ENCODE results near the gene SLC16A4.
"Not testable (repeated sequence)": the region's sequence is repeated elsewhere in the genome, so short reads cannot be mapped to it uniquely, and the experiment has no call there.

Gene SLC16A4

DNA sequence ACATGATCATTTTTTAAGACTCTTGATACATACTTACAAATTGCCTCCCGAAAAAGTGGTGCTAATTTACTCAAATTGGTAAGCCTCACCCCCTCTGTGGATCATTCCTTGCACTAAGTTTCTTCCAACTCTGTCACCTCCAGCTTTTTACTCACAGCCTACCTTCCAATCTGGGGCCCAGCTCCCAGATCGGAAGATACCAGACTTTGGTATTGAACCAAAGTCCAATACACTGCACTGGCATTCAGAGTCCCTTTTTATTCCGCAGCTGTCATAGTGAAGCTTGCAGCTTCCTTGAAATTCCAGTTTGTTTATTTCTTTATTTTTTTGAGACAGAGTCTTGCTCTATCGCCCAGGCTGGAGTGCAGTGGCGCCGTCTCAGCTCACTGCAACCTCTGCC is 18.5 kb upstream of the SLC16A4 start:
- no peak for DNase-seq (ENCODE audit: low read depth, low spot score)

GRCh38 chr1:110408488-110408887 is 17.7 kb upstream of the SLC16A4 start:
- DNase-seq (ENCODE audit: low read depth, low spot score) = no peak

DNA sequence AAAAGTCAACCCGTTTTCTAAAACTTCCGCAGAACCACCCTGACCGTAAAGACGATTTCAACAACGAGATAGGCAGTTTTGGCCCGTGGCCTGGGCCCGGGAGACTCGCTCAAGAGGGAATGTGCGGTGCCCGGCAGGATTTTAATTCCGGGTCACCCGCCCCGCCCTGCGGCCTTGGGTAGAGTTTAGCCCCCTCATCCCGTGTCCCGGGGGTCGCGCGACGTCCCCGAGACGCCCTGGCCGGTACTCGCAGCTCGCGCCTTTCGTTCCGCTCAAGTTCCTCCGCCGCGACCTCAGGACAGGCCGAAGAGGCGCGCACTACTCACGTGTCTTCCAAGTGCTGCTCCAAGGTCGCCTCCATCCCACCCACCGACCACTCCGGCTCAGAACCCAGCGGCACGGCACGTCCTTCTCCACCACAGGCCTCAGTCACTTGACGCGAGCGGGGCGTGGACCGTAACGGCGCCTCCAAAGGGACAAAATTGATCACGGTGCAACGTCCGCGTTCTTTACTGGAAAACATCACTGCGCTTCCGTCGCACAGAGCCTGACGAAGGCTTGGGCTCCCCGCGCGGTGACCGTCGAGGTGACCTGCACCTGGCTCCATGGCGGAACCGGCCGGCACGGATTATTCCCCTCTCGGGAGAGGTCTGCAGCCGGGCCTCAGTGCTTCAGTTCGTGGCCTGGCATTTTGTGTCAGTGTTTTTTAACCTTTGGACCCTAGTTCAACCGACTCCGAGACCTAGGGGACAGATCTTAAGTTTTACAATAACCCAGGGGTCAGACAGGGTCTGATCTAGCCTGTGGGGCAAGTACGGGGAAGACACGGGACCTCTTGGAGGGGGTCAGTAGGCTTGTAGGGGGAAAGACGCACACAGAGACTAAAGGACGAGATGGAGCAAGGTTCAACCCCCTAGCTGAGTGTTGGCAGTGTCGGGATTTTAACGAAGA is 16.7 kb upstream of the SLC16A4 start, which contains the start of gene LAMTOR5:
Gene LAMTOR5, minus strand, starts transcription at position 435 of the 951 bp plus-strand sequence. Its CDS starts 74 bp downstream, at position 361.
- peak; percentile 83 for DNase-seq (ENCODE audit: low read depth, low spot score)

GRCh38 chr1:110406407-110406806 is 15.6 kb upstream of the SLC16A4 start:
- not testable (repeated sequence) for DNase-seq (ENCODE audit: low read depth, low spot score)

- no peak for DNase-seq (ENCODE audit: low read depth, low spot score)
These were observed 13.6 kb upstream of the SLC16A4 start for GRCh38 chr1:110404401-110404800.

- DNase-seq (ENCODE audit: low read depth, low spot score) = no peak
These were observed 13.0 kb upstream of the SLC16A4 start for GRCh38 chr1:110403805-110404204.

GRCh38 chr1:110396259-110396958 is 5.6 kb upstream of the SLC16A4 start:
- DNase-seq (ENCODE audit: low read depth, low spot score) = not testable (repeated sequence)

DNA sequence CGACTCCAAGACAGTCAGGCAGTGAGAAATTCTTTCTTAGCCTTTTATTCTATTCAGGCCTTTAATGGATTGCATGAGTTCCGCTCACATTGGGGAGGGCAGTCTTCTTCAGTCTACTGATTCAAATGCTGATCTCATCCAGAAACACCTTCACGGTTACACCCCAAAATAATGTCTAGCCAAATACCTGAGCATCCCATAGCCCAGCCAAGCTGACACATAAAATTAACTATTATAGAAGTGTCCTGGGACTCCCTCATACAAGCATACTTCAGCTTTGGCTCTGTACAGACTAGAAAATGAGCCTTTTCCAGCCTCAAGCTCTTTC is 3.6 kb upstream of the SLC16A4 start:
- no peak for DNase-seq (ENCODE audit: low read depth, low spot score)

- no peak for DNase-seq (ENCODE audit: low read depth, low spot score)
These were observed 3.1 kb upstream of the SLC16A4 start for GRCh38 chr1:110393691-110394492.

DNA sequence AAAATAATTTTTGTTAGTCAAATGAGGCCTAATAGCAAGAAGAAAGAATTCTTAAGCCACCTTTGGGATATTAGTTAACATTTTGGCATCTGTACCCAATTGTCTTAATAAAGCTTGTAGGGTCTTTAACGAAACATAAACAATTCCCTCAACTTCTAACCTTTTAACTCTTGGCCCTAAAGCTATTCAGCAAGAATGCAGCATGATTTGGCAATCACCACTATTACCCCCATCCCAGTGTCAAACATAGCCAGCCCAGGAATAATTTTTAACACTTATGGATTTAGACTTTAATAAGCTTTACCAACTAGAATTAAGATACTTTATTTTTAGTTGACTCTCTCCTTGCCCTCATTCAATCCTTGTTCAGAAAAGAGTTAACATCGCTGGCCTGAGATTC is 2.5 kb upstream of the SLC16A4 start:
- DNase-seq (ENCODE audit: low read depth, low spot score) = no peak

- DNase-seq (ENCODE audit: low read depth, low spot score) = no peak
These were observed 730 bp downstream of the SLC16A4 start for GRCh38 chr1:110390096-110390495.

DNA sequence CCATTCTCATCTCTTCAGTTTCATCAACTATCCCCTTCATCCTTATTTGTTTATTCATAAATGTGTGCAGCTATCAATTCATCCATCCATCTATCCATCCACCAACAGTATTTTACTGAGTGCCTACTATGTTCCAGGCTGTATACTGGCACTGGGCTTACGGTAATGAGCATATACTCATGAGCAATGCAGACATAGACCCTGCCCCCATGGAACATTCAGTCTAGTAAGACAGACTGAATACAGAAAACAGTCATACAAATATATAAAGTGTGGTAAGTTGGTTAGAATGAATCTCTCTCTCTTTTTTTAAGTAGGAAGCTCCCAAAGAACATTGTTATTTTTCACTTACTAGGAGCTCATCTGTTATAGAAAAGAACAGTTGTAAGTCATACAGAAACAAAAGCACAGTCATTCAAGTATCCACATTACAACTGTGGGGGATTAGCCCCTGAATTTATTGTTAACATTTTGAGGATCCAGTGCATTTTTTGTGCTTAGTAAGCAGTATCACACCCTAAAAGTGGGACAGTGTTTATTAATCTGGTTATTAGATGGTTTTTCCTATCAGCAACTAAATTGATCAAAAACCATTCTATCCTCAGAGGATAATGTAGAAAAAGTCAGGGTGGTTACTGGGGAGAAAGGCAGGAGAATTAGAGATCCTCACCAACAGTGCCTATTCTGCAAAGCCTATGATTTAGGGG is 3.6 kb downstream of the SLC16A4 start:
- no peak for DNase-seq (ENCODE audit: low read depth, low spot score)

- no peak for DNase-seq (ENCODE audit: low read depth, low spot score)
These were observed 5.5 kb downstream of the SLC16A4 start for GRCh38 chr1:110385369-110385768.

- no peak for DNase-seq (ENCODE audit: low read depth, low spot score)
These were observed 6.1 kb downstream of the SLC16A4 start for GRCh38 chr1:110384581-110385321.

- DNase-seq (ENCODE audit: low read depth, low spot score) = no peak
These were observed 7.4 kb downstream of the SLC16A4 start for GRCh38 chr1:110383251-110383990.

- DNase-seq (ENCODE audit: low read depth, low spot score) = no peak
These were observed 10.0 kb downstream of the SLC16A4 start for GRCh38 chr1:110380672-110381283.

GRCh38 chr1:110375490-110375889 is 15.3 kb downstream of the SLC16A4 start:
- DNase-seq (ENCODE audit: low read depth, low spot score) = no peak

DNA sequence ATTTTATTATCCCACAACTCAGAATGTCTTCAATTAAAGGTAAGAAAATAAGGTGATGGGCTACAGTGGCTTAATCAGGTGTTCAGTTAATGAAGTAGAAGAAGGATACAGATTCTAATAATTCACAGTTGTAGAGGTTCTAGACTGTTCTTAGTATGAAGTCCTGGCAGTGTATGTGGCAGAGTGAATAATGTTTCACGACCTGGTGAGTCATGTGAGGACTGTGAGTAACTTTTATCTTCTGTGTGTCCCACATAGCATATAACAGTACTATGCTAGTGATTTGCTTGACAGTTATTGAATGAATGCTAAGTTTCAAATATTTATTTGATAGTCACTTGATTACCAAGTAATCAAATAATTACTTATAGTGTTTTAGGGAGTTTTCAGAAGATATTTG is 20.0 kb downstream of the SLC16A4 start:
- DNase-seq (ENCODE audit: low read depth, low spot score) = no peak

DNA sequence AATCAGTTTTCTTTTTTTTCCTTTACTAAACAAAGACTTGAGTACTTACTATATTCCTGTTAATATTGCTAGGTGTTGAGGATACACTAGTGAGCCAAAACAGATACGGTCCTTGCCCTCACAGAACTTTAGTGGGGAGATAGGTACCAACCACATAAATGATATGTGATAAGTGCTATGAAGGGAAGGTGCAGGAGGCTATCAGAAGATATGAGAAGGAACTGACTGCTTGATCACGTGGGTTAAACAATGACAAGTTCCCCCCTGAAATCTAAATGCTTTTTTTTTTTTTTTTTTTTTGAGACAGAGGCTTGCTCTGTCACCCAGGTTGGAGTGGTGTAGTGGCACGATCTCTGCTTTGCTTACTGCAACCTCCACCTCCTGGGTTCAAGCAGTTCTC is 26.6 kb downstream of the SLC16A4 start:
- no peak for DNase-seq (ENCODE audit: low read depth, low spot score)
